Motor neuron (in vitro differentiated cells): Measurements from ENCODE around the gene SSBP3. TPM values are rescaled to one million over a fixed set of nuclear protein-coding genes. Genes with fewer than 3 reads are reported as not detected.
"Not testable (repeated sequence)": the region's sequence is repeated elsewhere in the genome, so short reads cannot be mapped to it uniquely, and the experiment has no call there.

ENCODE experiments used
- ATAC-seq, 8 experiments: fragments of 200-7000 bp; cut with Tn5 transposase; replicated peaks in 6 of 8; 2 replicates each; pipeline ENCODE4 v1.8.0; 2021; ENCODE audit warnings: mild to moderate bottlenecking in 8 of 8, moderate library complexity in 8 of 8
- H3K27ac ChIP-seq, 2 donors: fragments of 250-450 bp; sonication (Bioruptor Pico); 2 replicates each; pipeline ENCODE4 v1.9.0; 2021; ENCODE audit warnings: antibody characterized with exemption in 2 of 2, mild to moderate bottlenecking in 2 of 2, moderate library complexity in 1 of 2
- H3K4me1 ChIP-seq, 2 donors: fragments of 250-450 bp; sonication (Bioruptor Pico); replicated peaks in 1 of 2; 2 replicates each; pipeline ENCODE4 v1.6.1; 2021; ENCODE audit warnings: antibody characterized with exemption in 2 of 2, mild to moderate bottlenecking in 2 of 2, moderate library complexity in 1 of 2
- H3K4me3 ChIP-seq, 5 donors: fragments of 250-450 bp; sonication (Bioruptor Pico); 2 replicates each; pipeline ENCODE4 v1.9.0; 2021; ENCODE audit warnings: antibody characterized with exemption in 5 of 5, mild to moderate bottlenecking in 5 of 5, moderate library complexity in 4 of 5
- WGBS, 10 experiments: fragments of 450-650 bp; shearing (Covaris generic); methylation state at CpG; one replicate each; pipeline ENCODE4 v1.0.0; 2022; 5-methylcytosine and 5-hydroxymethylcytosine counted together
- in situ Hi-C, 9 experiments: fragments of 400-800 bp; cut with MboI; loops; one replicate each; pipeline ENCODE4 v1.15.0; 2021; ENCODE audit warnings: low sequenced_read_pairs in 9 of 9, low pct_unique_long_range_greater_than_20kb in 2 of 9; ENCODE audit not compliant: unreplicated experiment in 9 of 9
- total RNA-seq, 8 experiments: library from RNA; unstranded; fragments of 300-600 nt; gene quantifications; 2 replicates each; pipeline versions ENCODE4 v1.2.3 to v1.2.4, GENCODE V29; 2022

The SSBP3 gene
- 100 to 1,000 TPM in 2 of 8 experiments, 10 to 100 TPM in 6; 11.3 to 183 (median 60.4) TPM for total RNA-seq

- H3K4me1 ChIP-seq, result peaks cover 56 to 59% of the 10 kb centered on the region in 2 donors
- H3K27ac ChIP-seq, result peak within 1 kb of the TSS; percentile 93 to 96
- H3K4me3 ChIP-seq, result peak within 1 kb of the TSS; percentile 91 to 97 (median 92)
- in situ Hi-C loops, result loop anchor here in 7 of 9 experiments (5.0 to 10.0 kb wide), 3 partner anchors 78 to 132 kb away; no protein-coding TSS in a partner anchor
- ATAC-seq, result peak; percentile 84 to 96 (median 88)
- WGBS, 10 experiments, result 0 to 10% methylated on average over 2 to 9 of the region's 100 CpGs; no CpG with 5 or more reads in 8 of the 10 experiments
Measured at GRCh38 chr1:54406339-54407153, at the start of gene SSBP3. TSS of gene SSBP3 (minus strand) at chr1:54406394.

GRCh38 chr1:54453509-54453908, 47.3 kb upstream of the SSBP3 start:
- peaks cover 4 to 13% of the 10 kb centered on the region in 2 donors for H3K4me1 ChIP-seq
- 75 to 100% (median 92%) methylated on average over 2 of the region's 2 CpGs; no CpG with 5 or more reads in 2 of the 10 experiments for WGBS, 10 experiments
- in situ Hi-C loops, result no loop called here
- ATAC-seq, result no peak
- no peak overlapping the region for H3K4me3 ChIP-seq
- H3K27ac ChIP-seq, result no peak overlapping the region

- Histone ChIP-seq H3K4me1 (peaks cover 4 to 13% of the 10 kb centered on the region in 2 donors), H3K27ac (no peak overlapping the region), H3K4me3 (no peak overlapping the region)
- peak in 2 of 8 experiments; percentile 73 to 76 for ATAC-seq
- in situ Hi-C loops, result no loop called here
- WGBS, 10 experiments, result 43 to 93% (median 78%) methylated on average over 1 to 3 of the region's 3 CpGs; no CpG with 5 or more reads in 1 of the 10 experiments
Measured at GRCh38 chr1:54453022-54453421, 46.8 kb upstream of the SSBP3 start.

GRCh38 chr1:54449431-54449830, 43.2 kb upstream of the SSBP3 start:
- H3K4me3 ChIP-seq, in situ Hi-C loops, H3K4me1 ChIP-seq, H3K27ac ChIP-seq, ATAC-seq: not testable (repeated sequence)
- WGBS, 10 experiments, result 25 to 90% (median 67%) methylated on average over 2 to 4 of the region's 4 CpGs; no CpG with 5 or more reads in 2 of the 10 experiments

GRCh38 chr1:54448801-54449200, 42.6 kb upstream of the SSBP3 start:
- ATAC-seq, H3K4me3 ChIP-seq, H3K4me1 ChIP-seq, H3K27ac ChIP-seq, in situ Hi-C loops: not testable (repeated sequence)
- WGBS, 10 experiments, result 70 to 100% (median 87%) methylated on average over 2 to 8 of the region's 8 CpGs; no CpG with 5 or more reads in 6 of the 10 experiments

GRCh38 chr1:54447081-54447480, 40.9 kb upstream of the SSBP3 start:
- in situ Hi-C loops, H3K27ac ChIP-seq, H3K4me1 ChIP-seq, H3K4me3 ChIP-seq, ATAC-seq: not testable (repeated sequence)
- no CpG with 5 or more reads among the region's 2 CpGs for WGBS, 10 experiments

- WGBS, 10 experiments, result 60 to 100% (median 91%) methylated on average over 1 to 2 of the region's 2 CpGs; no CpG with 5 or more reads in 1 of the 10 experiments
- H3K4me1 ChIP-seq, result no peaks in the 10 kb centered on the region
- no peak overlapping the region for H3K4me3 ChIP-seq
- no peak overlapping the region for H3K27ac ChIP-seq
- no peak for ATAC-seq
- in situ Hi-C loops, result no loop called here
Measured at GRCh38 chr1:54442185-54442584, 36.0 kb upstream of the SSBP3 start.

GRCh38 chr1:54439550-54440223, 33.5 kb upstream of the SSBP3 start:
- 10 to 95% (median 79%) methylated on average over 1 to 7 of the region's 7 CpGs; no CpG with 5 or more reads in 1 of the 10 experiments for WGBS, 10 experiments
- Histone ChIP-seq H3K4me1 (no peaks in the 10 kb centered on the region), H3K4me3 (no peak overlapping the region), H3K27ac (no peak overlapping the region)
- in situ Hi-C loops, result no loop called here
- ATAC-seq, result peak in 1 of 8 experiments; percentile 11

GRCh38 chr1:54437783-54438182, 31.6 kb upstream of the SSBP3 start:
- 73 to 92% (median 82%) methylated on average over 2 to 6 of the region's 6 CpGs; no CpG with 5 or more reads in 3 of the 10 experiments for WGBS, 10 experiments
- ATAC-seq, result no peak
- Histone ChIP-seq H3K27ac (no peak overlapping the region), H3K4me1 (no peaks in the 10 kb centered on the region), H3K4me3 (no peak overlapping the region)
- in situ Hi-C loops, result no loop called here

GRCh38 chr1:54436826-54437225, 30.6 kb upstream of the SSBP3 start:
- Histone ChIP-seq H3K27ac (no peak overlapping the region), H3K4me3 (no peak overlapping the region), H3K4me1 (no peaks in the 10 kb centered on the region)
- no peak for ATAC-seq
- 65 to 100% (median 80%) methylated on average over 1 to 5 of the region's 5 CpGs; no CpG with 5 or more reads in 3 of the 10 experiments for WGBS, 10 experiments
- in situ Hi-C loops, result no loop called here

- peaks cover 0 to 7% of the 10 kb centered on the region in 2 donors for H3K4me1 ChIP-seq
- ATAC-seq, result no peak
- in situ Hi-C loops, result no loop called here
- H3K27ac ChIP-seq, result no peak overlapping the region
- H3K4me3 ChIP-seq, result no peak overlapping the region
- WGBS, 10 experiments, result 51 to 100% (median 87%) methylated on average over 1 to 5 of the region's 6 CpGs; no CpG with 5 or more reads in 2 of the 10 experiments
Measured at GRCh38 chr1:54429838-54430237, 23.6 kb upstream of the SSBP3 start.

- in situ Hi-C loops, result no loop called here
- H3K4me1 ChIP-seq, result peaks cover 0 to 7% of the 10 kb centered on the region in 2 donors
- no peak overlapping the region for H3K4me3 ChIP-seq
- peak overlapping the region in 1 of 2 donors; percentile 22 for H3K27ac ChIP-seq
- peak in 5 of 8 experiments; percentile 31 to 59 (median 56) for ATAC-seq
- WGBS, 10 experiments, result 55 to 90% (median 78%) methylated on average over 3 to 9 of the region's 10 CpGs; no CpG with 5 or more reads in 3 of the 10 experiments
Measured at GRCh38 chr1:54428837-54429518, 22.8 kb upstream of the SSBP3 start.
